Thoracic aorta (tissue), 2 donors: ENCODE data around the gene IGF2R. TPM values are rescaled to one million over a fixed set of nuclear protein-coding genes. Genes with fewer than 3 reads are reported as not detected.

ENCODE experiments used
- ATAC-seq: fragments of 150-250 bp; one replicate; pipeline ENCODE4 v1.8.0; 2017; ENCODE audit warnings: low read depth; ENCODE audit not compliant: insufficient number of reproducible peaks, low FRiP score
- DNase-seq: peaks from one replicate; pipeline ENCODE4 v3.0.0-alpha.2; 2020; ENCODE audit warnings: low spot score
- H3K27ac ChIP-seq, 2 donors: fragments of 200-600 bp; sonication (generic); 1 replicate in 1 of 2; 2 replicates in 1 of 2; pipeline ENCODE4 v1.5.1; 2016; ENCODE audit warnings: mild to moderate bottlenecking in 2 of 2, moderate library complexity in 2 of 2
- H3K27me3 ChIP-seq: fragments of 200-600 bp; sonication (generic); replicated peaks from 2 replicates; pipeline ENCODE4 v1.6.0; 2016; ENCODE audit warnings: mild to moderate bottlenecking; ENCODE audit not compliant: insufficient read depth
- H3K36me3 ChIP-seq: fragments of 200-600 bp; sonication (generic); one replicate; pipeline ENCODE4 v1.5.1; 2016
- H3K4me1 ChIP-seq, 2 donors: fragments of 200-600 bp; sonication (generic); 1 replicate in 1 of 2; 2 replicates in 1 of 2; pipeline versions ENCODE4 v1.5.1 to v1.6.0; 2016; ENCODE audit warnings: low read depth in 2 of 2, mild to moderate bottlenecking in 1 of 2; ENCODE audit not compliant: control insufficient read depth in 1 of 2
- H3K4me3 ChIP-seq: fragments of 200-600 bp; sonication (generic); 2 replicates; pipeline ENCODE4 v1.5.1; 2016; ENCODE audit warnings: mild to moderate bottlenecking
- H3K9me3 ChIP-seq: fragments of 200-600 bp; sonication (generic); 2 replicates; pipeline ENCODE4 v1.5.1; 2016
- CTCF ChIP-seq: fragments of 200-600 bp; sonication (generic); IDR thresholded peaks from one replicate; pipeline ENCODE4 v1.5.1; 2019; ENCODE audit warnings: antibody characterized with exemption
- total RNA-seq, 2 donors: library from RNA; depleted of rRNA; stranded (reverse); fragments of >200 nt; gene quantifications; one replicate each; pipeline versions ENCODE4 v1.1.0 to v1.2.3, GENCODE V29; 2016

The IGF2R gene
- total RNA-seq, 2 donors from 2014 or later = 82.2 to 88.4 TPM

- Histone ChIP-seq H3K36me3 (peaks cover 59% of the 10 kb centered on the region), H3K27ac (no peak overlapping the region), H3K27me3 (no peaks in the 10 kb centered on the region), H3K9me3 (no peaks in the 10 kb centered on the region), H3K4me3 (no peak overlapping the region), H3K4me1 (no peaks in the 10 kb centered on the region)
- TF ChIP-seq CTCF = no peak
- DNase-seq (no peak), ATAC-seq (no peak)
Observed at GRCh38 chr6:160076009-160076408, 107.1 kb downstream of the IGF2R start.

GRCh38 chr6:160077024-160077423, 108.1 kb downstream of the IGF2R start:
- Histone ChIP-seq H3K27me3 (no peaks in the 10 kb centered on the region), H3K4me1 (no peaks in the 10 kb centered on the region), H3K36me3 (peaks cover 64% of the 10 kb centered on the region), H3K27ac (no peak overlapping the region), H3K4me3 (no peak overlapping the region), H3K9me3 (no peaks in the 10 kb centered on the region)
- DNase-seq (no peak), ATAC-seq (no peak)
- TF ChIP-seq CTCF = no peak

GRCh38 chr6:160077526-160077925, 108.6 kb downstream of the IGF2R start:
- H3K27ac ChIP-seq = no peak overlapping the region
- no peaks in the 10 kb centered on the region for H3K4me1 ChIP-seq
- H3K4me3 ChIP-seq = no peak overlapping the region
- no peaks in the 10 kb centered on the region for H3K9me3 ChIP-seq
- ATAC-seq (no peak), DNase-seq (no peak)
- no peaks in the 10 kb centered on the region for H3K27me3 ChIP-seq
- no peak for TF ChIP-seq CTCF
- H3K36me3 ChIP-seq = peaks cover 61% of the 10 kb centered on the region

GRCh38 chr6:160078883-160079685, 110.2 kb downstream of the IGF2R start:
- H3K4me3 ChIP-seq = no peak overlapping the region
- H3K4me1 ChIP-seq = no peaks in the 10 kb centered on the region
- no peak for TF ChIP-seq CTCF
- ATAC-seq (no peak), DNase-seq (no peak)
- peaks cover 58% of the 10 kb centered on the region for H3K36me3 ChIP-seq
- no peaks in the 10 kb centered on the region for H3K27me3 ChIP-seq
- H3K9me3 ChIP-seq = no peaks in the 10 kb centered on the region
- H3K27ac ChIP-seq = no peak overlapping the region

- no peak overlapping the region for H3K27ac ChIP-seq
- DNase-seq (no peak), ATAC-seq (no peak)
- H3K27me3 ChIP-seq = no peaks in the 10 kb centered on the region
- peaks cover 62% of the 10 kb centered on the region for H3K36me3 ChIP-seq
- no peaks in the 10 kb centered on the region for H3K4me1 ChIP-seq
- H3K9me3 ChIP-seq = no peaks in the 10 kb centered on the region
- H3K4me3 ChIP-seq = no peak overlapping the region
- TF ChIP-seq CTCF = no peak
Observed at GRCh38 chr6:160079686-160080043, 110.8 kb downstream of the IGF2R start.
